T47D (cell line): ENCODE results near the gene IGFBPL1.

Experiments
- DNase-seq, 2 experiments: peaks; one replicate each; pipeline versions ENCODE4 v3.0.0 to v3.0.0-alpha.2; 2011 to 2012; ENCODE audit warnings: low read depth in 1 of 2, low spot score in 1 of 2
- JUND ChIP-seq: IDR thresholded peaks from 2 replicates; pipeline ENCODE4 v1.6.1; 2012; ENCODE audit warnings: low read depth
- in situ Hi-C: cut with HindIII; loops from 2 replicates; pipeline ENCODE4 v1.10.0; 2016; ENCODE audit warnings: low sequenced_read_pairs, low pct_unique_long_range_greater_than_20kb

Gene IGFBPL1

GRCh38 chr9:38440516-38440915, 16.3 kb upstream of the IGFBPL1 start:
- no peak for DNase-seq
- TF ChIP-seq JUND = no peak
- in situ Hi-C loops = no loop called here

GRCh38 chr9:38439916-38440301, 15.7 kb upstream of the IGFBPL1 start:
- no peak for DNase-seq
- in situ Hi-C loops = no loop called here
- no peak for TF ChIP-seq JUND

- no peak for TF ChIP-seq JUND
- in situ Hi-C loops = no loop called here
- DNase-seq = no peak
Observed at GRCh38 chr9:38439291-38439915, 15.1 kb upstream of the IGFBPL1 start.

GRCh38 chr9:38437193-38437823, 13.1 kb upstream of the IGFBPL1 start:
- in situ Hi-C loops = no loop called here
- TF ChIP-seq JUND = no peak
- peak; percentile 47 to 88 for DNase-seq

- no peak for DNase-seq
- in situ Hi-C loops = no loop called here
- TF ChIP-seq JUND = no peak
Observed at GRCh38 chr9:38436708-38437107, 12.5 kb upstream of the IGFBPL1 start.

- no peak for DNase-seq
- in situ Hi-C loops = no loop called here
- no peak for TF ChIP-seq JUND
Observed at GRCh38 chr9:38435521-38435920, 11.3 kb upstream of the IGFBPL1 start.

- in situ Hi-C loops = no loop called here
- TF ChIP-seq JUND = no peak
- no peak for DNase-seq
Observed at GRCh38 chr9:38434853-38435252, 10.6 kb upstream of the IGFBPL1 start.

- in situ Hi-C loops = no loop called here
- no peak for DNase-seq
- TF ChIP-seq JUND = no peak
Observed at GRCh38 chr9:38434365-38434764, 10.1 kb upstream of the IGFBPL1 start.

GRCh38 chr9:38432922-38433510, 8.8 kb upstream of the IGFBPL1 start:
- in situ Hi-C loops = no loop called here
- DNase-seq = peak in 1 of 2 experiments; percentile 52
- TF ChIP-seq JUND = no peak

- in situ Hi-C loops = no loop called here
- no peak for TF ChIP-seq JUND
- no peak for DNase-seq
Observed at GRCh38 chr9:38431116-38431515, 6.9 kb upstream of the IGFBPL1 start.

- TF ChIP-seq JUND = no peak
- in situ Hi-C loops = no loop called here
- DNase-seq = no peak
Observed at GRCh38 chr9:38428062-38428461, 3.8 kb upstream of the IGFBPL1 start.

GRCh38 chr9:38424918-38425317, 664 bp upstream of the IGFBPL1 start:
- TF ChIP-seq JUND = no peak
- DNase-seq = no peak
- in situ Hi-C loops = no loop called here

- in situ Hi-C loops = no loop called here
- DNase-seq = no peak
- no peak for TF ChIP-seq JUND
Observed at GRCh38 chr9:38423273-38423972, 831 bp downstream of the IGFBPL1 start.
